CD4-positive, alpha-beta T cell (primary cell): ENCODE results near the gene ZBTB40. TPM values are rescaled to one million over a fixed set of nuclear protein-coding genes. Genes with fewer than 3 reads are reported as not detected.

Source experiments
- ATAC-seq: fragments of 200-7000 bp; cut with Tn5 transposase; one replicate; pipeline ENCODE4 v1.10.0; 2022; ENCODE audit warnings: mild to moderate bottlenecking; ENCODE audit not compliant: poor library complexity
- CTCF ChIA-PET: fragments of 350-600 bp; sonication (Branson Sonifier 250); formaldehyde crosslinking; loops from one replicate; lab custom pipeline; 2021; ENCODE audit warnings: antibody characterized with exemption, inconsistent platforms; lab: Charles Lee
- POLR2A ChIA-PET: fragments of 350-600 bp; sonication (Branson Sonifier 250); formaldehyde crosslinking; loops from one replicate; lab custom pipeline; 2021; ENCODE audit warnings: antibody characterized with exemption, inconsistent platforms; lab: Charles Lee
- DNase-seq, 14 experiments: peaks; one replicate each; pipeline ENCODE4 v3.0.0-alpha.2; 2013 to 2020; ENCODE audit warnings: mixed read lengths in 2 of 14
- H3K27ac ChIP-seq, 2 donors: one replicate each; pipeline versions ENCODE4 v1.5.1 to v1.7.0; 2013; ENCODE audit warnings: low read length in 2 of 2, low read depth in 1 of 2, mild to moderate bottlenecking in 1 of 2
- H3K27me3 ChIP-seq, 2 experiments: 1 replicate in 1 of 2; 2 replicates in 1 of 2; pipeline versions ENCODE4 v1.6.1 to v1.7.0; 2013; ENCODE audit warnings: low read length in 2 of 2, control low read depth in 1 of 2, mild to moderate bottlenecking in 1 of 2, moderate library complexity in 1 of 2; ENCODE audit not compliant: insufficient read depth in 2 of 2, control insufficient read depth in 1 of 2
- H3K36me3 ChIP-seq: one replicate; pipeline ENCODE4 v1.6.1; 2013; ENCODE audit warnings: low read length, control low read depth; ENCODE audit not compliant: insufficient read depth
- H3K4me1 ChIP-seq: one replicate; pipeline ENCODE4 v1.6.1; 2013; ENCODE audit warnings: low read length, control low read depth; ENCODE audit not compliant: insufficient read depth
- H3K4me3 ChIP-seq: one replicate; pipeline ENCODE4 v1.5.1; 2013; ENCODE audit warnings: mild to moderate bottlenecking, low read length, moderate library complexity
- H3K9me3 ChIP-seq, 2 experiments: 1 replicate in 1 of 2; 2 replicates in 1 of 2; pipeline versions ENCODE4 v1.6.1 to v1.7.0; 2013; ENCODE audit warnings: low read length in 2 of 2, mild to moderate bottlenecking in 2 of 2, control low read depth in 1 of 2, moderate library complexity in 1 of 2; ENCODE audit not compliant: control insufficient read depth in 1 of 2, insufficient read depth in 1 of 2
- H3K27ac Mint-ChIP-seq: one replicate; pipeline ENCODE4 v1.8.0; 2020; ENCODE audit warnings: mixed read lengths
- H3K27me3 Mint-ChIP-seq: one replicate; pipeline ENCODE4 v1.8.0; 2021; ENCODE audit warnings: mixed read lengths
- H3K36me3 Mint-ChIP-seq: one replicate; pipeline ENCODE4 v1.8.0; 2021; ENCODE audit warnings: low read depth, mixed read lengths
- H3K4me1 Mint-ChIP-seq: one replicate; pipeline ENCODE4 v1.8.0; 2021; ENCODE audit warnings: low read depth, mixed read lengths
- H3K4me3 Mint-ChIP-seq: one replicate; pipeline ENCODE4 v1.8.0; 2020; ENCODE audit warnings: mild to moderate bottlenecking, mixed read lengths
- H3K9me3 Mint-ChIP-seq: one replicate; pipeline ENCODE4 v1.8.0; 2020; ENCODE audit warnings: mixed read lengths
- CTCF ChIP-seq: fragments of 200-600 bp; IDR thresholded peaks from one replicate; pipeline ENCODE4 v1.8.0; 2022; ENCODE audit warnings: antibody characterized with exemption, mild to moderate bottlenecking
- intact Hi-C, 2 experiments: fragments of 100-400 bp; cut with DNase I in 1 of 2; cut with micrococcal nuclease in 1 of 2; formaldehyde crosslinking; loops; one replicate each; pipeline versions ENCODE4 v1.15.1 to v1.9.0; 2023 to 2025; cut with DNase I, micrococcal nuclease
- total RNA-seq, 174 experiments: library from RNA in 2 of 174; stranded (reverse) in 2 of 174; gene quantifications; one replicate each; pipeline ENCODE4 v1.2.3 and lab custom pipeline; 2021 to 2026

The ZBTB40 gene
- total RNA-seq, 2 experiments from 2014 or later, result 28.4 to 30.6 TPM

- DNase-seq, result no peak
- no peak overlapping the region for H3K27ac Mint-ChIP-seq
- no peak for ATAC-seq
- ChIA-PET CTCF (no interaction called here), POLR2A (no interaction called here)
- intact Hi-C loops, result no loop called here
- H3K36me3 ChIP-seq, result no peaks in the 10 kb centered on the region
- H3K9me3 ChIP-seq, result peaks cover 0 to 6% of the 10 kb centered on the region in 2 experiments
- H3K27ac ChIP-seq, result no peak overlapping the region
- H3K27me3 ChIP-seq, result peaks cover 14 to 39% of the 10 kb centered on the region in 2 experiments
- no peak overlapping the region for H3K4me3 ChIP-seq
- H3K4me3 Mint-ChIP-seq, result no peak overlapping the region
- no peaks in the 10 kb centered on the region for H3K4me1 ChIP-seq
- peaks cover 66% of the 10 kb centered on the region for H3K27me3 Mint-ChIP-seq
- H3K4me1 Mint-ChIP-seq, result no peaks in the 10 kb centered on the region
- H3K36me3 Mint-ChIP-seq, result no peaks in the 10 kb centered on the region
- no peak for TF ChIP-seq CTCF
- no peaks in the 10 kb centered on the region for H3K9me3 Mint-ChIP-seq
Observed at GRCh38 chr1:22550021-22550420, 98.4 kb downstream of the ZBTB40 start.

- no peaks in the 10 kb centered on the region for H3K36me3 Mint-ChIP-seq
- TF ChIP-seq CTCF, result no peak
Observed at GRCh38 chr1:22551591-22551990, 99.9 kb downstream of the ZBTB40 start.

GRCh38 chr1:22552021-22552420, 100.4 kb downstream of the ZBTB40 start:
- ATAC-seq (no peak), DNase-seq (no peak)
- H3K36me3 ChIP-seq, result no peaks in the 10 kb centered on the region
- H3K4me1 ChIP-seq, result no peaks in the 10 kb centered on the region
- no peak overlapping the region for H3K4me3 Mint-ChIP-seq
- peaks cover 81% of the 10 kb centered on the region for H3K27me3 Mint-ChIP-seq
- H3K4me3 ChIP-seq, result no peak overlapping the region
- CTCF ChIA-PET, result no interaction called here
- no peaks in the 10 kb centered on the region for H3K4me1 Mint-ChIP-seq
- H3K9me3 Mint-ChIP-seq, result no peaks in the 10 kb centered on the region
- no peaks in the 10 kb centered on the region for H3K36me3 Mint-ChIP-seq
- no peak for TF ChIP-seq CTCF
- intact Hi-C loops, result no loop called here
- no peak overlapping the region for H3K27ac Mint-ChIP-seq
- peaks cover 31 to 50% of the 10 kb centered on the region in 2 experiments for H3K27me3 ChIP-seq
- POLR2A ChIA-PET, result no interaction called here
- H3K27ac ChIP-seq, result no peak overlapping the region
- H3K9me3 ChIP-seq, result peaks cover 0 to 6% of the 10 kb centered on the region in 2 experiments

More at GRCh38 chr1:22551591-22551990, 99.9 kb downstream of the ZBTB40 start:
- Mint-ChIP-seq H3K4me1 (no peaks in the 10 kb centered on the region), H3K9me3 (no peaks in the 10 kb centered on the region), H3K27me3 (peaks cover 80% of the 10 kb centered on the region), H3K4me3 (no peak overlapping the region), H3K27ac (no peak overlapping the region)
- intact Hi-C loops, result no loop called here
- ATAC-seq, result no peak
- no peaks in the 10 kb centered on the region for H3K4me1 ChIP-seq
- DNase-seq, result no peak
- H3K36me3 ChIP-seq, result no peaks in the 10 kb centered on the region
- no peak overlapping the region for H3K4me3 ChIP-seq
- H3K27ac ChIP-seq, result no peak overlapping the region
- POLR2A ChIA-PET, result no interaction called here
- CTCF ChIA-PET, result no interaction called here
- H3K9me3 ChIP-seq, result peaks cover 0 to 6% of the 10 kb centered on the region in 2 experiments
- H3K27me3 ChIP-seq, result peaks cover 27 to 46% of the 10 kb centered on the region in 2 experiments
